Spleen (tissue), 7 donors: Measurements from ENCODE around the gene RNF150.

Experiments used
- POLR2A ChIP-seq, 3 donors: fragments of 450-650 bp; IDR thresholded peaks; one replicate each; pipeline ENCODE4 v1.5.1; 2017; ENCODE audit warnings: antibody characterized with exemption in 3 of 3, mild to moderate bottlenecking in 1 of 3
- TF ChIP-seq, protein P1 (sequence below), 11 experiments: fragments of 200-600 bp in 7 of 11; fragments of 450-650 bp in 4 of 11; sonication (generic) in 4 of 11; IDR thresholded peaks in 8 of 11; conservative IDR thresholded peaks in 3 of 11; 1 replicate in 7 of 11; 2 replicates in 4 of 11; pipeline versions ENCODE4 v1.4.0 to v1.8.0; 2016 to 2021; ENCODE audit warnings: antibody characterized with exemption in 11 of 11, inconsistent platforms in 4 of 11, mild to moderate bottlenecking in 1 of 11
- donor health status: DM: no; HTN: no; CAD: no; lungs with moderate emphysema.
- donor health status: DM: no; HTN: no; CAD: no.
- donor health status: DM: no; HTN: no; CAD: no.

DNA sequence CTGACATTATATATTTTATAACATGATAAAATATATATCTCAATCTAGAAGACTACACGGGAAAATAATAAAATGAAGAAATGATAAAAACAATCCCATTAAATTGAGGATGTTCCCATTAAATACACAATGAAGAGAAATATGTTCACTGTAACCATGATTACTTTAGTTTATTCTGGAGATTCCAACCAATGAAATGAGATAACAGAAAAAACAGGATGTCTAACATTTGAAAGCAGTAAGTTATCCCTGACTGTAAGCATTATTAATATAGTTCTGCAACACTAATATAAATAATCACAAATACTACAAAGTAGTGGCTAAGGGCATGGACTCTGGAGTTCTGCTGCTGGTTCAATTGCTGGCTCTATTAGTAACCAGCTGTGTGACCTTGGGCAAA lies 169.4 kb downstream of the RNF150 start:
- TF ChIP-seq POLR2A (IDR thresholded peaks at IDR 0.05), result no peak
- TF ChIP-seq, protein P1, sequence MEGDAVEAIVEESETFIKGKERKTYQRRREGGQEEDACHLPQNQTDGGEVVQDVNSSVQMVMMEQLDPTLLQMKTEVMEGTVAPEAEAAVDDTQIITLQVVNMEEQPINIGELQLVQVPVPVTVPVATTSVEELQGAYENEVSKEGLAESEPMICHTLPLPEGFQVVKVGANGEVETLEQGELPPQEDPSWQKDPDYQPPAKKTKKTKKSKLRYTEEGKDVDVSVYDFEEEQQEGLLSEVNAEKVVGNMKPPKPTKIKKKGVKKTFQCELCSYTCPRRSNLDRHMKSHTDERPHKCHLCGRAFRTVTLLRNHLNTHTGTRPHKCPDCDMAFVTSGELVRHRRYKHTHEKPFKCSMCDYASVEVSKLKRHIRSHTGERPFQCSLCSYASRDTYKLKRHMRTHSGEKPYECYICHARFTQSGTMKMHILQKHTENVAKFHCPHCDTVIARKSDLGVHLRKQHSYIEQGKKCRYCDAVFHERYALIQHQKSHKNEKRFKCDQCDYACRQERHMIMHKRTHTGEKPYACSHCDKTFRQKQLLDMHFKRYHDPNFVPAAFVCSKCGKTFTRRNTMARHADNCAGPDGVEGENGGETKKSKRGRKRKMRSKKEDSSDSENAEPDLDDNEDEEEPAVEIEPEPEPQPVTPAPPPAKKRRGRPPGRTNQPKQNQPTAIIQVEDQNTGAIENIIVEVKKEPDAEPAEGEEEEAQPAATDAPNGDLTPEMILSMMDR (IDR thresholded peaks at IDR 0.05 in 8 of 11, conservative IDR thresholded peaks at IDR 0.05 in 3 of 11), result no peak
